Brain microvascular endothelial cell (primary cell): ENCODE data around the gene MOB3A.

Experiments
- DNase-seq: peaks from one replicate; pipeline ENCODE4 v3.0.0-alpha.2; 2020
- H3K27ac ChIP-seq: fragments of 250-450 bp; sonication (Bioruptor Pico); 2 replicates; pipeline ENCODE4 v1.5.1; 2020; ENCODE audit warnings: mild to moderate bottlenecking, moderate library complexity
- H3K27me3 ChIP-seq: fragments of 250-450 bp; sonication (Bioruptor Pico); replicated peaks from 2 replicates; pipeline ENCODE4 v1.5.1; 2020; ENCODE audit warnings: mild to moderate bottlenecking
- H3K36me3 ChIP-seq: fragments of 250-450 bp; sonication (Bioruptor Pico); replicated peaks from 2 replicates; pipeline ENCODE4 v1.5.1; 2020; ENCODE audit warnings: mild to moderate bottlenecking
- H3K4me3 ChIP-seq: 2 replicates; pipeline ENCODE4 v1.5.1; 2011; ENCODE audit warnings: low read depth, mild to moderate bottlenecking, control low read depth, low read length, moderate library complexity
- in situ Hi-C: cut with HindIII; loops from 2 replicates; pipeline ENCODE4 v1.10.0; 2017; ENCODE audit warnings: low sequenced_read_pairs, low pct_ligation_motif_present
- TF ChIP-seq, protein P1 (sequence below): IDR thresholded peaks from 2 replicates; pipeline ENCODE4 v1.5.1; 2011; ENCODE audit warnings: low read depth, mild to moderate bottlenecking, moderate library complexity, low read length, control low read depth, inconsistent platforms; ENCODE audit errors: missing control alignments

The MOB3A gene

DNA sequence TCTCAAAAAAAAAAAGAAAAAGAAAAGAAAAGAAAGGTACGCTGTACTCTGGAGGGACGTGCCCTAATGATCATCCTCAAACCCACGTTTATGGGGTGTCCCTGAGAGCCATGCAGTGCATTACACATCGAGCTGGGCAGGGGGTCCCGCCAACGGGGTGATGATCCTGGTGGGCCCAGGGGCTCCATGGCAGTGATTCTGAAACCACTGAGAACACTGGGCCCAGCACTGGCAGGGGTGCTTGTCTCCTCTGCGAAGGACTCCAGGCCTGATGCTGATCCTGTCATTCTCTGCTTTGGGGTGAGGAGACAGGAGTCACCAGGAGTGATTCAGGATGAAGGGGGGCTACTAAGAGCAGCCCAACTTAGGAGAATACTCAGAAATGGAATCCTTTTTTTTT is 18.7 kb downstream of the MOB3A start:
- TF ChIP-seq, protein P1, sequence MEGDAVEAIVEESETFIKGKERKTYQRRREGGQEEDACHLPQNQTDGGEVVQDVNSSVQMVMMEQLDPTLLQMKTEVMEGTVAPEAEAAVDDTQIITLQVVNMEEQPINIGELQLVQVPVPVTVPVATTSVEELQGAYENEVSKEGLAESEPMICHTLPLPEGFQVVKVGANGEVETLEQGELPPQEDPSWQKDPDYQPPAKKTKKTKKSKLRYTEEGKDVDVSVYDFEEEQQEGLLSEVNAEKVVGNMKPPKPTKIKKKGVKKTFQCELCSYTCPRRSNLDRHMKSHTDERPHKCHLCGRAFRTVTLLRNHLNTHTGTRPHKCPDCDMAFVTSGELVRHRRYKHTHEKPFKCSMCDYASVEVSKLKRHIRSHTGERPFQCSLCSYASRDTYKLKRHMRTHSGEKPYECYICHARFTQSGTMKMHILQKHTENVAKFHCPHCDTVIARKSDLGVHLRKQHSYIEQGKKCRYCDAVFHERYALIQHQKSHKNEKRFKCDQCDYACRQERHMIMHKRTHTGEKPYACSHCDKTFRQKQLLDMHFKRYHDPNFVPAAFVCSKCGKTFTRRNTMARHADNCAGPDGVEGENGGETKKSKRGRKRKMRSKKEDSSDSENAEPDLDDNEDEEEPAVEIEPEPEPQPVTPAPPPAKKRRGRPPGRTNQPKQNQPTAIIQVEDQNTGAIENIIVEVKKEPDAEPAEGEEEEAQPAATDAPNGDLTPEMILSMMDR = no peak
- no peak overlapping the region for H3K4me3 ChIP-seq
- H3K36me3 ChIP-seq = peaks cover 56% of the 10 kb centered on the region
- DNase-seq = no peak
- H3K27me3 ChIP-seq = no peaks in the 10 kb centered on the region
- in situ Hi-C loops = no loop called here
- H3K27ac ChIP-seq = no peak overlapping the region

DNA sequence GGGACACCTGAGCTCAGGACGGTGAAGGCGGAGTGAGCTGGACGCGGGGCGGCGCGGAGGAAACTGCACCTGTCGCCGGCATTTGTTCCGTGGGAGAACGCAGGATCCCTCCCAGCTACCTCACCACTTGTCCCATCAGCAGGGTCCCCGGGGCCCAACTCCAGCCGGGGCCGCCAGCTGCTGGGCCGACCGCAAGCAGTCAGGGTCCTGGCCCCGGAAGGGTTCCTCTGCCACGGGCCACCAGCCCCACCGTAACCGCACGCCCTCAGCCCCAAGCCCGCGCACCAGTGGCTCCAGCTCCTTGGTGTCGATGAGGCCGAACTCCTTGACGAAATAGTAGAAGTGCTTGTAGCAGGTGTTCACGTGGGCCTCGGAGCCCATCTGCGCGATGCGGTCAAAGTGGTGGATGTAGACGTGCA is 19.6 kb downstream of the MOB3A start:
- DNase-seq = no peak
- Histone ChIP-seq H3K4me3 (no peak overlapping the region), H3K27me3 (no peaks in the 10 kb centered on the region), H3K27ac (no peak overlapping the region), H3K36me3 (peaks cover 62% of the 10 kb centered on the region)
- in situ Hi-C loops = no loop called here
- TF ChIP-seq, protein P1 = no peak

DNA sequence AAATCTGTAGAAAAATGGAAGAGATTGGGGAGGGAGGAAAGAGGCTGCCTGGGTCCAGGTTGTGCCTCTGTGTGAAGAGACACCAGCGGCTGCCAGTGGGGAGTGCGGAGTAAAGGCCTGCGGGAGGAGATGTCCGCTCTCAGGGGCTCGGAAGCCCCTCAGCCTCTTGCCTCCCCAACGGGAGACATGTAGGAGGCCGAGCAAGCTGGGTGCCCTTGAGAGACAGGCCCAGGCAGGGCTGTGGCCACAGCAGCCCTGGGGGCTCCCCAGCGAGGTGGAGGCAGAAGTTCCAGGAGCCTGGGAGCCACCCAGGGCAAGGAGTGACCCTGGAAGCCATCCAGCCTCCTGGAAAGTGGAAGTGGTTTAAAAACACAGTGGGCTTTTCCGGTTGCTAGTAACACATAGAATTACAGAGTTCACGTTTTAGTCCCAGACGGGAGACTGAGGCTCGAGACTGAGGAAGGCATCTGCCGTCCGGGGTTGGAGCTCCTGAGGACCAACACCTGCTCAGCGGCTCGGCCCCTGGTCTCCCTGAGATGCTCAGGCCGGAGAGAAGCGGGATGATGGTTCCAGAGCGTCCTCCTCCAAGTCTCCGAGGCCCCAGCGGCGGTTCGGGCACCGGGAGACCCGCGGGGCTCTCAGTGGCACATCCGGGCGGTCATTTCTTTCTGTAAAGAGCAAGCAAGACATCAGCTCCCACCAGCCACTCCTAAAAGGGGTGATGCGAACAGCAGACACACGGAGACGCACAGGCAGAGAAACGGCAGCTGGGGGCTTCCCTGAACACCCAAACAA is 23.2 kb downstream of the MOB3A start:
- no peak for DNase-seq
- peaks cover 49% of the 10 kb centered on the region for H3K36me3 ChIP-seq
- H3K27me3 ChIP-seq = no peaks in the 10 kb centered on the region
- TF ChIP-seq, protein P1 = no peak
- in situ Hi-C loops = no loop called here
- H3K27ac ChIP-seq = no peak overlapping the region
- no peak overlapping the region for H3K4me3 ChIP-seq

DNA sequence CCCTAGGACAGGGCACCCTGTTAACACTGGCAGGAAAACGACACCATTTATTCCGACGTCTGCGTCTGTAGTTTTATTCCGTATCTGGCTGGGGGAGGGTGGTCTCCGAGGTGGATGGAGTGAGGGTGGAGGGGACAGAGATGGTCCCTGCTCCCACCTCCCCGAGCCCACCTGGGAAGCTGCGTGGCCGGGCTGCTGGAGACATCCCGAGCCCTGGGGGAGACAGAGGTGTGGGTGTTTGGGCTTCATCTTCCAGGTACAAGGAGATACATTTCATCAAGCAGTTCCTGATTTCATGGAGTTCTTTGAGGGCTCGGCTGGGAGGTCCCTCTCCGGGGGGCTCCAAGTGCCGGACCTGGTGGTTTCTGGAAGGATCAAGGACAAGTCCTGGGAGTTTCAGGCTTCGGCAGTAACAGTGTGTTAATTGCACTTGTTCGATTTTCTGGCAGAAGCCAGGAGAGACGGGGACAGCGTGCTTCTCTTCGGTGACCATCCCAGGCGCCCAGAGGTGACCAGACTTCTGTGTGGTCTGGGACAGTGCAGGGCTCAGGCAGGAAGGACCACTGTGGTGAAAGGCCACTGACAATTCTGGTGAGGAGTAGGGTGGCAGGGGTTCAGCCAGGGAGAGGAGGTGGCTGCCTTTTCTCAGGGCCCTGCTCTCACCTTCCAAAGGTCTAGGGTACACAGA is 25.0 kb downstream of the MOB3A start:
- no peaks in the 10 kb centered on the region for H3K27me3 ChIP-seq
- in situ Hi-C loops = no loop called here
- TF ChIP-seq, protein P1 = no peak
- no peak overlapping the region for H3K4me3 ChIP-seq
- no peak for DNase-seq
- H3K27ac ChIP-seq = no peak overlapping the region
- H3K36me3 ChIP-seq = peaks cover 33% of the 10 kb centered on the region

DNA sequence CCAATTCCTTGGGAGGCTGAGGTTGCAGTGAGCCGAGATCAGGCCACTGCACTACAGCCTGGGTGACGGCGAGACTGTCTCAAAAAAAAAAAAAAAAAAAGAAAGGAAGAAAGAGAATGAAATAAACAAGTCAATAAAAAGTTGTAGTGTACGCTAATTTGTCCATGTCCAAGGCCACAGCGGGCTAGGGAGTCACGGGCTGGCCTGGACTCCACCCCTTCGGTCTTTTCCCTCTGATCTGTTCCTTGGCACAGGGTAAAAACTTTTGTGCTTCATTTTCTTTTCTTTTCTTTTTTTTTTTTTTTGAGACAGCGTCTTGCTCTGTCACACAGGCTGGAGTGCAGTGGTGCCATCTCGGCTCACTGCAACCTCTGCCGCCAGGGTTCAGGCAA is 25.7 kb downstream of the MOB3A start:
- H3K27me3 ChIP-seq = no peaks in the 10 kb centered on the region
- no peak overlapping the region for H3K27ac ChIP-seq
- DNase-seq = no peak
- TF ChIP-seq, protein P1 = no peak
- peaks cover 28% of the 10 kb centered on the region for H3K36me3 ChIP-seq
- H3K4me3 ChIP-seq = no peak overlapping the region
- in situ Hi-C loops = no loop called here
